Fibroblast of peridontal ligament (primary cell): Measurements from ENCODE around the gene MINDY2.
"Not testable (repeated sequence)": the region's sequence is repeated elsewhere in the genome, so short reads cannot be mapped to it uniquely, and the experiment has no call there.

Source experiments
- DNase-seq: peaks from one replicate; pipeline ENCODE4 v3.0.0-alpha.2; 2010; ENCODE audit errors: extremely low read depth

The MINDY2 gene

DNA sequence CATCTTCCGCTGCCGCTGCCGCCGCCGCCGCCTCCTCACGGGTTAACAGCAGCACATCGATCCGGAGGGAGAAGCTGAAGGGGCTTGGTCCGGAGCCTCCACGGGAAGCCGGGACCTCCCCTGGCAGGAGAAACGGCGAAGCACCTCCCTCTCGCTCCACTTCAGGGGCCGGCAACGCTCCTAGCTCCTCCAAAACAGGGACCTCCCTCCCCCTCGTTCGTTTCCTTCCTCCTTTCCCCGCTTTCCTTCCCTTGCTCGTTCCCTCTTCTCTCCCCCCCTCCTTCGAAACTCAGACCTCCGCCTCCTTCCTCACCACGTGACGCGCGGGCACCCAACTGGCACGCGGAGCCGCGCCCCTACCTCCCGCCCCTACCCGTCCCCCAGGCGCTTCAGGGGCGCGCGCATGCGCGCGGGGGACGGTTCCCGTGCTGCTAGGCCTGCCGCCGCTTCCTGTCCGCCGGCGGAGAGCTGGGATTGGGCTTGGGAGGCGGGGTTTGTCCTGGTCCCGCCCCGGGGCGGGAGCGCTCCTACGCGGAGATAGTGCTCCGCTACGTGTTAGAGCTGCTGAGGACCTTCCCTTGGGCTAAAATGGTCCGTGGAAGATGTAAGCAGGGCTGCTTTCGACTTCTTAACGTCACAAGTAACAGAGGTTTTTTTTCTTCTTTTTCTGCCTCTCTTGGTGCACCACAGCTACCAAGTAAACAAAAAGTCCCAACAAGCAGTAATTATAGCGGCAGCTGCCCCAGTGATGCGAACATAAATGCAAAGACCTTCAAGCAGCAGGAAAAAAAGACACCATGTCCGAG lies 21.4 kb upstream of the MINDY2 start, which contains the start of gene ADAM10:
ADAM10 (minus strand) TSS at position 176 of the 806 bp plus-strand sequence; CDS start at position 3, 173 bp downstream.
- DNase-seq = peak; percentile 97

DNA sequence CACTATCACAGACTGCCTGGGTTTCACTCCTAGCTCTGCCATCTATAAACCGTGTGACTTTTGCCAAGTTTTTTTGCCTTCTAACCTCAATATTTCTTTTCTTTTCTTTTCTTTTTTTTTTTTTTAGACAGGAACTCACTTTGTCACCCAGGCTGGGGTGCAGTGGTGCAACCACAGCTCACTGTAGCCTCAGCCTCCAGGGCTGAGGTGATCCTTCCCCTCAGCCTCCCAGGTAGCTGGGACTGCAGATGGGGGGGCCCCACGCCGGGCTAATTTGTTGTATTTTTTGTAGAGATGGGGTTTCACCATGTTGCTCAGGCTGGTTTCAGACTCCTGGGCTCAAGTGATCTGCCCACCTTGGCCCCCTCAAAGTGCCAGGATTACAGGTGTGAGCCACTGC lies 18.4 kb upstream of the MINDY2 start:
- DNase-seq = no peak

DNA sequence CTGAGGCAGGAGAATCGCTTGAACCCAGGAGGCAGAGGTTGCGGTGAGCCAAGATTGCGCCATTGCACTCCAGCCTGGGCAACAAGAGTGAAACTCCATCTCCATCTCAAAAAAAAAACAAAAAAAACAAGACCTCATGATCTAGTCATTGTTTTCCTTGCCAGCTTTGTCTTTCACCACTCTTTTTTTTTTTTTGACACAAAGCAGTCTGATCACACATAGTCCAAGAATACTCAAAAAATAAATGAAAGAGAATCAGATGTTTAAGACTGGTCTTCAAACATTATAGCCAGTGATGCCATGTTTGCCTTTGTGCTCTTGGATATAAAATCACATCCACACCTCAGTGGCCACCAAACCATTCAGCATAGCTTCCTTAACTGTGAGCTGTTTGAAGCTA lies 15.8 kb upstream of the MINDY2 start:
- DNase-seq = no peak

DNA sequence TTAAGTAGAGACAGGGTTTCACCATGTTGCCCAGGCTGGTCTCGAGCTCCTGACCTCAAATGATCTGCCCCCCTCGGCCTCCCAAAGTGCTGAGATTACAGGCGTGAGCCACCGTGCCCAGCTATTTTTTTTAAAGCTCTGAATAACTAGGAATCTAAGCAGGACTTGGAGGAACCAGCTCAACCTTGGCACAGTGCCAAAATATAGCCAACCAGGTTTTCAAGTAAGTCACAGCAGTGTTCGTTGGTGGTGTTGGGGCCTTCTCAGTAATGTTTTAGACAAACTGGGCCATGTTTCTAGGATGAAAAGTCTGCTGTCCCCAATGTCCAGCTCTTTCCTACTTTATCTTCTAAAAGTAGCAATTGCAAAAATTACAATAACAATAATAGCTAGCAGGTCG lies 15.1 kb upstream of the MINDY2 start:
- peak; percentile 35 for DNase-seq

DNA sequence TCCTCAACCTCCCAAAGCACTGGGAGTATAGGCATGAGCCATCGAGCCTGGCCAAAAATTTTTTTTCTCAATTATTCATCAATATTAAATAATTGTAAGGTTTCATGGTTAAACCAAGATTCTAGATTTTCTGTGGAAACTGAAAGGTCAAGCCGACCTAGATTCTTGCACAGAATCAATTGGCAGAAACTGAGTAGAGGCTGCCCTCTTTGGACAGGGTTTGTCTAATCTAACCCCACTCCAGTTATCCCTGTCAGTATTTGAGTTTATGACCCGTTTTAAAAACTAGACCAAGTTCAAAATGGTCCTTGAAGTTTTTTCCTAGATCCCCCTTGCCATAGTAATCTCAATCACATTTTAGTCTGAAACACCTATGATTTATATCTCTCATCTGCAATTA lies 13.0 kb upstream of the MINDY2 start:
- DNase-seq = peak; percentile 66

DNA sequence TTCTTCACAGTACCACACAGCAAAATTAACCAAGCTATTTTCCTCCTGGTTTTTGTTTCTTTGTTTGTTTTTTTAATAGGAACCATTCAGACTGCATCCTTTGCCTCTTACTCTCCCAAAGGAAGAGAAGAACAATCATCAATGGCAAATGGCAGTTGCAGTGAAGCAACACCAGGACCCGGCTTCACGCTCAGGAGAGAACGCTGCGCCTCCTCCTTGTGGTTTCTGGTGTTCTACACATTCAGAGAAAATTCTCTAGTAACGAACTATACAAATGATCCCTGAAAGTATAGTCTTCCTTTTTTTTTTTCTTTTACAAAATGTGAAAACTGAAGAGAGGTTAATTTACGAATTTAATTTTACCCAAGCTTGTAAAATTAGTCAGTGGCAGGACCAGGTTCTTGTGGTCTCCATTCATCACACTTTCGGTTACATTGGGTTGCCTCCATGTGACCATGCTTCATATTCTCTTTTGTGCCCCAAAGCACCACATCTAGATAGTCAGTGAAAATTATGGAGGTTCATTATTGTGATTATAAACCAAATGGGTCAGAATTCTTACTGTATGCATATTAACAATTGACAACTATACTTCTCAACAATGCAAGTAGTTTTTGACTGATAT lies 10.6 kb upstream of the MINDY2 start:
- no peak for DNase-seq

DNA sequence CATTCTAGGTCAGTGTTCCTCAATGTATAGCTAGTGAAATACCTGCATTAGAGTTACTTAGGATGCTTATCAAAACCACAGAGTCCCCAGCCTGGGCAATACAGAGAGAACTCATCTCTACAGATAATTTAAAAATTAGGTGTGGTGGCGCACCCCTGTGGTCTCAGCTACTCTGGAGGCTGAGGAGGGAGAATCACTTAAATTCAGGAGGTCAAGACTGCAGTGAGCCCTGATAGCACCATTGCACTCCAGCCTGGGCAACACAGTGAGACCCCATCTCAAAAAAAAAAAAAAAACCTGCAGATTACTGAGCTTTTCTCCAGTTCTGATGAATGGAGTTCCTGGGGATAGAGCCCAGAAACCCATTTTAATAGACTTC lies 10.1 kb upstream of the MINDY2 start:
- DNase-seq = no peak

DNA sequence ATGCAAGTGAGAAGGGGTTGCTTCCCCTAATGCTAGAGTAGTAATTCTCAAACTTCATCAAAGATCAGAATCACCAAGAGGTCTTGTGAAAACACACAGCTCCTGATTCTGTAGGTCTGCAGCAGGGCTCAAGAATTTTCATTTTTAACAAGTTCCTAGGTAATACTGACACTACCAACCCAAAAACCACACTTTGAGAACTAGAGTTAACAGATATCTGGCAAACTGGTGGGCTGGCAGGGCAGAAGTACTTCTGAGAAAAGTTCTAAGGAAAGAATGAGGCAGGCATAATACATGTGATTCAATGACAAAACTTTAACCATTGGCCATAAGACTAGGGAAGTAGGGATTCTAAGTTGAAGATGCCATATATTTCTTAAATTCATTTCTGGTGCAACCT lies 8.8 kb upstream of the MINDY2 start:
- DNase-seq = no peak

DNA sequence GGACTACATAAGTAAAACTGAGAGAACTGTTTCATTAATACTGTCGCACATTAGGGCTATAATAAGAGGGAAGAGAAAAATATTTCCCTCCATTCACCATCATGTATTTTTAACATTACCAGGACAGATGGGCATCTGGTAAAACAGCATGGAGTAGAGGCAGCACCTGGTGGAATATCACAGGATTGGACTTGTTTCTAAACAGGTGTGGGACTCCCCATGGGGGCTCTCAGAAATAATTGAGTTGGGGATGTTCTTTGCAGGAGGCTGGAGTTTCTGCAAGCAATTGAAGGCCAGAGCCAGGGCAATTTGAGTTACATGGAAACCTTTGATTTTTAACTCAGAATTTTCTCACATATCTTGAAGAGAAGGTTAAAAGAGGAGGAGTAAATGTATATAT lies 8.4 kb upstream of the MINDY2 start:
- DNase-seq = no peak

DNA sequence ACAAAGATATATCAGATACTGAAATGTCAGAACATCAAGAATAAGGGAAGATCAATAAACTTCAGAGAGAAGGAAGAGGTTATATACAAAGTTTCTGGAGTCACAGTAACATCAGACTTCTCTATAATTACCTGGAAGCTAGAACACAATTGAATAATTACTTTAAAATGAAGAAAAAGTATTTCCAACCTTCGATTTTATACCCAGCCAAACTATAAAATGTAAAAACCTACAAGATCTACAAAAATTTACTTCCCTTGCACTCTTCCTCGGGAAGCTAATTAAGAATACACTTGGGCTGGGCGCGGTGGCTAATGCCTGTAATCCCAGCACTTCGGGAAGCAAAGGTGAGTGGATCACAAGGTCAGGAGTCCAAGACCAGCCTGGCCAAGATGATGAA lies 6.6 kb upstream of the MINDY2 start:
- no peak for DNase-seq

DNA sequence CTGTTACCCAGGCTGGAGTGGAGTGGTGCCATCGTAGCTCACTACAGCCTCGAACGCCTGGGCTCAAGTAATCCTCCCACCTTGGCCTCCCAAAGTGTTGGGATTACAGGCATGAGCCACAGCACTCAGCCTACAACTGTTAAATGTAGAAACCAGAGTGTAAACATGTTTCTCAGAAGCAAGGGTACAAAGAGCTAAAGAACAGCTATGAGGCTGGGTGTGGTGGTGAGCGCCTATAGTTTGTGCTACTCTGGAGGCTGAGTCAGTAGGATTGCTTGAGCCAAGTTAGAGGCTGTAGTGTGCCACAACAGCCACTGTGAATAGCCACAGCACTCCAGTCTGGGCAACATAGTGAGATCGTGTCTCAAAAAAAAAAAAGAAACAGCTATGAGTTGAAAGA lies 4.8 kb upstream of the MINDY2 start:
- no peak for DNase-seq

DNA sequence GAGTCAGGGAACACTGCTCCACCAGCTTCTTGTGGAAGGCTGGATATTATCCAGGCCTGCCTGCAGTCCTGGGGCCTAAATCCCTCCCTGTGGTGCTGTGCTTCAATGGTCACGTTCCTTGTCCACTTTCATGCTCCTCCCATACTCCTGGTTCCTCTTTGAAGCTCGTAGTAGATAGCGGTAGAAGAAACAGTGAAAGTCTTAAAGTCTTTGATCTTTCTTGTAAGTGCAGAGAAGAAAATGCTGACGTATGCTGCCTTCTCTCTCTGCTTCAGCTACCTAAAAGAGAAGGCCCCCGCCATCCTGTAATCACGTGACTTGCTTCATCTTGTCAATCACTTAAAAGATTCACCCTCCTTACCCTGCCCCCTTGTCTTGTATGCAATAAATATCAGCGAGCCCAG lies 2.5 kb upstream of the MINDY2 start:
- DNase-seq = not testable (repeated sequence)

DNA sequence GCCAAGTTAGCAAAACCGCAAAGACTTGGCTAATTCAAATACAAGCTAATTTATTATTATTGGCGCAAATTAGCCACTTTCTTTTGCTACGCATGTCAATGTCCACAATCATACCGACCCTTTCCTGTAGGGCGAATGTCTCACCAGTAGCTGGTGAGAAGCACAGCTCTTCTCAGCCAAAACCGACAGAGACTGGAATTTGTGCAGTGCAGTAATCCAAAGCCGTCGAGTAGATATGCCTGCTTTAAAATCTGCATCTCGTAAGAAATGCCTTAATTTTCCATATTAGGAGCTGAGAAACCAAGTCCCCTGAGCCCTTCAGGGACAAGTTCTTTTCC lies 614 bp upstream of the MINDY2 start:
- peak; percentile 87 for DNase-seq

DNA sequence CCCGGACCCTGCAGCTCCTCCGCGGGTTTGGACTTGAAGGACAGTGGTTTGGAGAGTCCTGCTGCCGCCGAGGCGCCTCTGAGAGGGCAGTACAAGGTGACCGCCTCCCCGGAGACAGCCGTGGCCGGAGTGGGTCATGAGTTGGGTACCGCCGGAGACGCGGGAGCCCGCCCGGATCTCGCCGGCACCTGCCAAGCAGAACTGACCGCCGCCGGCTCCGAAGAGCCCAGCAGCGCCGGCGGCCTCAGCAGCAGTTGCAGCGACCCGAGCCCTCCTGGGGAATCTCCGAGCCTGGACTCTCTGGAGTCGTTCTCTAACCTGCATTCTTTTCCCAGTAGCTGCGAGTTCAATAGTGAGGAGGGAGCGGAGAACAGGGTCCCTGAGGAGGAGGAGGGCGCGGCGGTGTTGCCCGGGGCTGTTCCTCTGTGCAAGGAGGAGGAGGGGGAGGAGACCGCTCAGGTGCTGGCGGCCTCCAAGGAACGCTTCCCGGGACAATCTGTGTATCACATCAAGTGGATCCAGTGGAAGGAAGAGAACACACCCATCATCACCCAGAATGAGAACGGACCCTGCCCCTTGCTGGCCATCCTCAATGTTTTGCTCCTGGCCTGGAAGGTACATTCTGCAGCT lies 634 bp downstream of the MINDY2 start:
- DNase-seq = no peak

DNA sequence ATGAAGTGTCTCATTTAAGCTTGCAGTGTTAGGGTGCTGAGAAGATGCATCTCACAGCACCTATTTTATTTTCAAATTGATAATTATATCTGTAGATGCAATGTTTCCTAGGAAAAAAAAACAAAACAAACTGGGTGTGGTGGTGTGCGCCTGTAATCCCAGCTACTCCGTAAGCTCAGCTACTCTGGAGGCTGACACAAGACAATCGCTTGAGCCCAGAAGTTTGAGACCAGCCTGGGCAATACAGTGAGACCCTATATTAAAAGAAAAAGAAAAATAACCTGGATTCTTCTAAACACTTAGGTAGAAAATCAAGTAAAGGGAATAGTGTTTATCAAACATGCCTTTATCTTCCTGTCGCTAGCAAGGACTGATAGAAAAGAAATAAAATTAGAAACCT lies 1.9 kb downstream of the MINDY2 start:
- no peak for DNase-seq

DNA sequence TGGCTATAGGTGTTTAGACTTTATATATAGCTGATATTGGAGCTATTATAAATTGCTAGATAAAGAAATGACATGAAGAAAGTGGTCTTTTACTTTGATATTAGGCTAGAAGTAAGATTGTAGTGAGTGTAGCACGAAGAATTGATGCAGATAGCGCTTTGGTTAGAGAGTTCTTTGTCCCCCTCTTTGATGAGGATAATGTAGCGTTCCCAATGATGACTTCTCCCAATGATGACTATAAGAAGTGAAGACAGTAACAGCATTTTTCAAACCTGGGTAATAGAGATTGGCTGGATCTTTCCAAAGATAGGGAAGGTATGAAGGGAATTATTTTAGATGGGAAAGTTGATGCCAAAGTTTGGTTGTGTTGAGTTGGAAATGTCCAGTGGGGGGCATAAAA lies 4.3 kb downstream of the MINDY2 start:
- DNase-seq = no peak

DNA sequence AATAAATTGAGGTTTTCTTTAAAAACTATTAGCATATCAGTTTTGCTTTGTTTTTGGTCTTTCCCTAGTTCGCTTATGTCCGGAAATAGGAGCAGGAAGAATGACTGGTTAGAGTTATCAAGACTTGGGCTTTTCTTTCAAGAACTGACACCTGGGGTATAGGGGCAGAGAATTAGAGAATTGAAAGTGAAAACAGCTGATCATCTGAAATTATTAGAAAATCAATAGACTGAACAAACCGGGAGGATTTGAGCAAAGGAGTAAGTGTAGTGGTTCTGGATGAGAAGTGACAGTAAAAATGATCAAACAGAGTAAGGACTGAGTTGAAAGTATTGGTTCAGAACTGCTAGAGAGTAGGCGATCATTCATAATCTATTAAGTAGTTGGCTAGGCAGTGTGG lies 6.0 kb downstream of the MINDY2 start:
- DNase-seq = no peak

DNA sequence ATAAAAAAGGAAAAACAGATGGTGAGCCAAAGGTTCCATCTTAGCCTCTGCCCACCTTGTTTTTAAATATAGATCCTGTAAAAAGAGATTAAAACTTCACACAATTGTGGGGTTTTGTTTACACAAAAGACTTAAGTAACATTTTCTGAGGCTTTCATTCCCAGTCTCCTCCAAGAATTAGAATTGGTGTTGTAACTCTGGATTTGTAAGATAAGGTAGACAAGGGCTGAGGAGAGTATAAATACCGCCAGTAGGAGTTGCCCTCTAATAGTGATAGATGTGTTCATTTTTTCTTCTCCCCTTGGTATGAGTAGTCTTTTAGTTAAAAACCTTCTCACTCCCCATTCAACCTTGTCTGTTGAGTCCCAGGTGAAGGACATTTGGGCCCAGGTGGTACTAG lies 8.5 kb downstream of the MINDY2 start:
- no peak for DNase-seq

DNA sequence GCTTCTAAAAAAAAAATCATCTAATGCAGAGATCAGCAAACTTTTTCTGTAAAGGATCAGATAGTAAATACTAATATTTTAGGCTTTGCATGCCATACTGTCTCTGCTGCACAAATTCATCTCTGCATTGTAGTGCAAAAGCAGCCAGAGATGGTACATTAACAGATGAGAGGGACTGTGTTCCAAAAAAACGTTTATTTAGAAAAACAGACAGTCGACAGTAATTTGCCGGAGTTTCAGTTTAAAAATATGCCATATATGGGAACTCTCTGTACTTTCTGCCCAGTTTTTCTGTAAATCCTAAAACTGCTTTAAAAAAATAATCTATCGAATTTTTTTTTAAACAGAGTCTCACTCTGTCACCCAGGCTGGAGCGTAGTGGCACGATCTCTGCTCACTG lies 14.3 kb downstream of the MINDY2 start:
- DNase-seq = peak; percentile 36

DNA sequence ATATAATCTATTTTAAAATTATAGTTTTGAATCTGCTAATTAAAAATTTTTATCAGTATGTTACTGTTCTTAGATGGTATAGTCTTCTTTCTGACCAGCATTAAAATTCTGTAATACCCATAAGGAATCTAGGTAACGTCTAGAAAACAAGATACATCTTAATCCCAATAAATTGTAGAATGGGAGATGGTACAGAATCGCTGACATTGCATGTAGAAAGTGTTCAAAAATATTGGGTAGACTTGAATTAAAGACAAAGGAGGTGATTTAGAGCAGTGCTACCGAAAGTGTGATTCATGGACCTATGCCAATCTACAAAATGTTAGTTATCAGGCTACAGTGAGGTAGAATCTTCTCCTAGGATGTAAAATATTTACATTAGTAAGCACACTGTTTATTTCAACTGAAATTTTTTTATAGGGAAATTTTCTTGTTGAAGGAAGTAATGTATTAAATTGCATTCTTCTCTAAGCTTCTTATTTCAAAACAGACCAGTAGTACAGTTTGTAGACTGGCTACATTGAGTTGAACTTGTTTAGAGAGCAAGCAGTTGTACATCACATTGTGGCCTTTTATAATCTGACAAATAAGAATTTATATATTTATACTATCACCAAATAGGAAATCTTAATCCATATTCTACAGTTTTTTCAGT lies 17.1 kb downstream of the MINDY2 start:
- DNase-seq = no peak

DNA sequence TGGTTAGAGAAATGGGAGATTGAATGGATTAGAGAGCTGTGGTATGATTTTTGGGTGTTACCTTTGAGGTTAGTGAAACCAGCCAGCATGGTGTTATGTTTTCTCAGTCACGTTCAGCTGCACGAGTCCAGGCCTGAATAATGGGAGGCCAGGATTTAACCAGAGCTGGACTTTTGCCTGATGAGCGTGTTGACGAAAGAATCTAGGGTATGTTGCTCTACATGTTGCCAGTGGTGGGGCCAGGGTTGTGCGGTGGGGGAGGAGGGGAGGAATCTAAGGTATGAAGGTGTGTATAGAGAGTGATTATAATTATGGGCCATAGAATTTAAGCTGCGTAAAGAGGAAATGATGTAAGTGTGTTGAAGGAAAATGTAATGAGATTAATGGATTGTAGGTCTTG lies 22.8 kb downstream of the MINDY2 start:
- DNase-seq = no peak

DNA sequence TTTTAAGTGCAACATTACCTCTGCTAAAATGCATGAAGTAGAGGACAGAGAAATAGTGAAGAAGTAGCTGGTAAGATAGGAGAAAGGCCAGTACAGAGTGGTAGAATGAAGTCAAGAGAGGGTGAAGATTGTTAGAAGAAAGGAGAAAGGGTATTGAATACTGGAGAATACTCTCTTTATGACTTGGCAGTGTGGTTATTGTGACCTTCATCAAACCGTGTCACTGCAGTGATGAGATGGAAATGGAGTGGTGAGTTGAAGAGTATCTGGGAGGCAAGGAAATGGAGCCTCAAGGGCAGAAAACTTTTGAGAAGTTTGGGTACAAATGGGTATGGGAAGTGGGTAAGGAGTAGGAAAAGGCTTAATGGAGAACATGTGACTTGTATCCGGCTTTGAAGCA lies 24.7 kb downstream of the MINDY2 start:
- no peak for DNase-seq

DNA sequence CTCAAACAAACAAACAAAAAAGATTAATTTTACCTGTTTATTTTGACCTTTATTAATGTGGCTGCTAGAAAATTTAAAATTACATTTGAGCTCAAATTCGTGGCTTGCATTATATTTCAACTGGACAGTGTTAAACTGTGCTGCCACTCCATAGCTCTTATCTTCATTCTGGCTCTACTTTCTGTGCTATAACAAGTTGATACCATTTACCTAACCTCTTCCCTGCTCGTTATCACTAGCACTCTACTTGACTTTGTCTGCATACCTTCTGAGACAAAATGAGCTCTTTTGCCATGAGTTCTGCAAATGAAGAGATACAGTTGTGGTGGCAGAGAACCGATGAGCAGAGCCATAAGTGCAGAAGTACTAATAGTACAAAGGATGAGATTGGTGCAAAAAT lies 26.4 kb downstream of the MINDY2 start:
- no peak for DNase-seq
